PC-9 (cell line): ENCODE results near the gene CAPN15. TPM values are rescaled to one million over a fixed set of nuclear protein-coding genes. Genes with fewer than 3 reads are reported as not detected.

Experiments
- BruUV-seq: library from RNA; stranded (reverse); fragments of 400-500 nt; replicated peaks from 2 replicates; lab custom pipeline; 2021; lab: Mats Ljungman, UMichigan
- CTCF ChIA-PET: fragments of 300-600 bp; sonication (Branson Sonifier 250); formaldehyde crosslinking; loops from one replicate; lab custom pipeline; 2022; ENCODE audit warnings: antibody characterized with exemption; lab: Charles Lee
- POLR2A ChIA-PET: fragments of 300-600 bp; sonication (Branson Sonifier 250); formaldehyde crosslinking; loops from one replicate; lab custom pipeline; 2022; ENCODE audit warnings: antibody characterized with exemption; ENCODE audit not compliant: unreplicated experiment; lab: Charles Lee
- DNase-seq, 2 experiments: peaks; one replicate each; pipeline versions ENCODE4 v3.0.0 to v3.0.0-alpha.2; 2015 to 2022; ENCODE audit warnings: mixed read lengths in 1 of 2
- H2AFZ ChIP-seq: fragments of 200-600 bp; sonication (generic); 2 replicates; pipeline ENCODE4 v1.8.1; 2017; ENCODE audit warnings: antibody characterized with exemption
- H3F3A ChIP-seq: fragments of 200-600 bp; sonication (generic); 2 replicates; pipeline ENCODE4 v1.8.1; 2017; ENCODE audit warnings: antibody characterized with exemption, mild to moderate bottlenecking, low read depth; ENCODE audit not compliant: insufficient read depth
- H3K27ac ChIP-seq: fragments of 200-600 bp; sonication (generic); 2 replicates; pipeline ENCODE4 v1.6.1; 2016; ENCODE audit warnings: mixed run types
- H3K27me3 ChIP-seq: fragments of 200-600 bp; sonication (generic); 2 replicates; pipeline ENCODE4 v1.6.1; 2016; ENCODE audit warnings: low read depth, mixed run types; ENCODE audit not compliant: insufficient read depth
- H3K36me3 ChIP-seq: fragments of 200-600 bp; sonication (generic); 2 replicates; pipeline ENCODE4 v1.6.1; 2016; ENCODE audit warnings: low read depth, mixed run types
- H3K4me1 ChIP-seq: fragments of 200-600 bp; sonication (generic); replicated peaks from 2 replicates; pipeline ENCODE4 v1.6.1; 2016; ENCODE audit warnings: mixed run types; ENCODE audit not compliant: insufficient read depth
- H3K4me2 ChIP-seq: fragments of 200-600 bp; sonication (generic); 2 replicates; pipeline ENCODE4 v1.6.1; 2017; ENCODE audit warnings: mixed run types
- H3K4me3 ChIP-seq: fragments of 200-600 bp; sonication (generic); 2 replicates; pipeline ENCODE4 v1.6.1; 2016; ENCODE audit warnings: mixed run types
- H3K79me2 ChIP-seq: fragments of 200-600 bp; sonication (generic); 2 replicates; pipeline ENCODE4 v1.6.1; 2017; ENCODE audit warnings: low read depth, mixed run types
- H3K9me2 ChIP-seq: fragments of 200-600 bp; sonication (generic); 2 replicates; pipeline ENCODE4 v1.8.1; 2017; ENCODE audit warnings: mild to moderate bottlenecking; ENCODE audit not compliant: insufficient read depth
- H3K9me3 ChIP-seq: fragments of 200-600 bp; sonication (generic); 2 replicates; pipeline ENCODE4 v1.8.1; 2016; ENCODE audit warnings: low read depth; ENCODE audit not compliant: insufficient read depth
- H4K20me1 ChIP-seq: fragments of 200-600 bp; sonication (generic); 2 replicates; pipeline ENCODE4 v1.8.1; 2017; ENCODE audit not compliant: insufficient read depth
- EZH2 ChIP-seq: fragments of 200-600 bp; sonication (generic); IDR thresholded peaks from 2 replicates; pipeline ENCODE4 v1.8.0; 2017; ENCODE audit warnings: antibody characterized with exemption, low read depth
- intact Hi-C: fragments of 100-400 bp; cut with micrococcal nuclease; formaldehyde crosslinking; loops from one replicate; pipeline ENCODE4 v1.10.0; 2022; ENCODE audit not compliant: unreplicated experiment
- total RNA-seq: library from RNA; stranded (reverse); gene quantifications from 2 replicates; pipeline ENCODE4 v1.2.3, GENCODE V29; 2021
- TF ChIP-seq, protein P1 (sequence below): fragments of 200-600 bp; sonication (generic); conservative IDR thresholded peaks from 2 replicates; pipeline ENCODE4 v1.6.1; 2017; ENCODE audit warnings: mixed run types, antibody characterized with exemption, mild to moderate bottlenecking, moderate library complexity

The CAPN15 gene
- total RNA-seq, 1 experiment from 2014 or later, result 66.8 TPM

DNA sequence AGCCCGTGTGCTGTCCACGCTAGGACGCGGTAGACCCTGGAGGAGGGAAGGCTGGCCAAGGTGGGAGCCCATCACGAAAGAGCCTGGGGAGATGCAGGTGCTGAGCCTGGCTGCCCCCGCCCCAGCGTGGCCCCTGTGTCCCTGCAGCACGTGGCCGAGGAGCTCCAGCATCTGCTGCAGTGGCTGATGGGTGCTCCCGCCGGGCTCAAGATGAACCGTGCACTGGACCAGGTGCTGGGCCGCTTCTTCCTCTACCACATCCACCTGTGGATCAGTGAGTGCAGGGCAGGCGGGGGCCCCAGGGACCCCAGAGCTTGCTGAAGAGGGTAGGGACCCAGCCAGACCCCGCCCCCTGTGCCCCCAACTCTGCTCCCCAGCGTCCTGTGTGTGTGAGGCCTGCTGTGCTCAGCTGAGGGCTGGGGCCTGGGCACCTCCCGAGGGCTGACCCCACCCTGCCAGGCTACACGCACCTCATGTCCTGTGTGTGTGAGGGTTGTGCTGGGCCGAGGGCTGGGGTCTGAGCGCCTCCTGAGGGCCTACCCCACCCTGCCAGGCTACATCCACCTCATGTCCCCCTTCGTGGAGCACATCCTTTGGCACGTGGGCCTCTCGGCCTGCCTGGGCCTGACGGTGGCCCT, 50.8 kb downstream of the CAPN15 start:
- Histone ChIP-seq H4K20me1 (no peaks in the 10 kb centered on the region), H3K36me3 (no peaks in the 10 kb centered on the region), H3F3A (no peaks in the 10 kb centered on the region; the same call in 1 of the 2 replicates), H3K27me3 (no peaks in the 10 kb centered on the region), H3K4me1 (no peaks in the 10 kb centered on the region), H3K4me2 (no peak overlapping the region), H3K27ac (no peak overlapping the region), H3K79me2 (no peaks in the 10 kb centered on the region), H3K9me3 (no peaks in the 10 kb centered on the region), H3K9me2 (no peaks in the 10 kb centered on the region), H3K4me3 (no peak overlapping the region), H2AFZ (no peak overlapping the region)
- intact Hi-C loops, result no loop called here
- CTCF ChIA-PET, result no interaction called here
- BruUV-seq, result no TSS peak
- DNase-seq, result no peak
- TF ChIP-seq, protein P1, sequence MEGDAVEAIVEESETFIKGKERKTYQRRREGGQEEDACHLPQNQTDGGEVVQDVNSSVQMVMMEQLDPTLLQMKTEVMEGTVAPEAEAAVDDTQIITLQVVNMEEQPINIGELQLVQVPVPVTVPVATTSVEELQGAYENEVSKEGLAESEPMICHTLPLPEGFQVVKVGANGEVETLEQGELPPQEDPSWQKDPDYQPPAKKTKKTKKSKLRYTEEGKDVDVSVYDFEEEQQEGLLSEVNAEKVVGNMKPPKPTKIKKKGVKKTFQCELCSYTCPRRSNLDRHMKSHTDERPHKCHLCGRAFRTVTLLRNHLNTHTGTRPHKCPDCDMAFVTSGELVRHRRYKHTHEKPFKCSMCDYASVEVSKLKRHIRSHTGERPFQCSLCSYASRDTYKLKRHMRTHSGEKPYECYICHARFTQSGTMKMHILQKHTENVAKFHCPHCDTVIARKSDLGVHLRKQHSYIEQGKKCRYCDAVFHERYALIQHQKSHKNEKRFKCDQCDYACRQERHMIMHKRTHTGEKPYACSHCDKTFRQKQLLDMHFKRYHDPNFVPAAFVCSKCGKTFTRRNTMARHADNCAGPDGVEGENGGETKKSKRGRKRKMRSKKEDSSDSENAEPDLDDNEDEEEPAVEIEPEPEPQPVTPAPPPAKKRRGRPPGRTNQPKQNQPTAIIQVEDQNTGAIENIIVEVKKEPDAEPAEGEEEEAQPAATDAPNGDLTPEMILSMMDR, result no peak
- no peak for TF ChIP-seq EZH2
- POLR2A ChIA-PET, result no interaction called here

DNA sequence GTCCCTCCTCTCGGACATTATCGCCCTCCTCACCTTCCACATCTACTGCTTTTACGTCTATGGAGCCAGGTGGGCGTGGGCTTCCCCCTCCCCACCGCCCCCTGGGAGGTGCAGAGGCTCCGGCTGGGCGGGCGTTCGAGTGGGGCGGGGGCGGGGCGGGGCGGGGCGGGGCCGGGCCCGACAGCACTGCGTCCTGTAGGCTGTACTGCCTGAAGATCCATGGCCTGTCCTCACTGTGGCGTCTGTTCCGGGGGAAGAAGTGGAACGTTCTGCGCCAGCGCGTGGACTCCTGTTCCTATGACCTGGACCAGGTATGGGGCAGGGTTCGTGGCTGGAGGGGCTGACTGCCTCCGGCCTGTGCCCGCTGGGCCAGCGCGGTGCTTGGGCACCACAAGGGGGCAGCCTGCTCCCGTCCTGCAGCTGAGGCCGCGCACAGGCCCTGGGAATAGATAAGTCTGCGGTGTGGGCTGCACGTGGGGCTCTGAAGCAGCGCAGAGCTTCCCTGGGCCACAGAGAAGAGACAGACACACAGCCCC, 51.4 kb downstream of the CAPN15 start:
- H3K36me3 ChIP-seq, result no peaks in the 10 kb centered on the region
- H2AFZ ChIP-seq, result no peak overlapping the region
- POLR2A ChIA-PET, result no interaction called here
- BruUV-seq, result no TSS peak
- no peak for DNase-seq
- H3K79me2 ChIP-seq, result no peaks in the 10 kb centered on the region
- no peaks in the 10 kb centered on the region for H3K4me1 ChIP-seq
- no peak overlapping the region for H3K4me3 ChIP-seq
- no peak overlapping the region for H3K27ac ChIP-seq
- H3K27me3 ChIP-seq, result no peaks in the 10 kb centered on the region
- no peak overlapping the region for H3K4me2 ChIP-seq
- CTCF ChIA-PET, result no interaction called here
- intact Hi-C loops, result no loop called here
- no peaks in the 10 kb centered on the region for H3K9me2 ChIP-seq
- no peaks in the 10 kb centered on the region; the same call in 1 of the 2 replicates for H3F3A ChIP-seq
- no peaks in the 10 kb centered on the region for H4K20me1 ChIP-seq
- TF ChIP-seq, protein P1, result peak; percentile 33; the same call in 1 of the 2 replicates
- TF ChIP-seq EZH2, result no peak
- H3K9me3 ChIP-seq, result no peaks in the 10 kb centered on the region

DNA sequence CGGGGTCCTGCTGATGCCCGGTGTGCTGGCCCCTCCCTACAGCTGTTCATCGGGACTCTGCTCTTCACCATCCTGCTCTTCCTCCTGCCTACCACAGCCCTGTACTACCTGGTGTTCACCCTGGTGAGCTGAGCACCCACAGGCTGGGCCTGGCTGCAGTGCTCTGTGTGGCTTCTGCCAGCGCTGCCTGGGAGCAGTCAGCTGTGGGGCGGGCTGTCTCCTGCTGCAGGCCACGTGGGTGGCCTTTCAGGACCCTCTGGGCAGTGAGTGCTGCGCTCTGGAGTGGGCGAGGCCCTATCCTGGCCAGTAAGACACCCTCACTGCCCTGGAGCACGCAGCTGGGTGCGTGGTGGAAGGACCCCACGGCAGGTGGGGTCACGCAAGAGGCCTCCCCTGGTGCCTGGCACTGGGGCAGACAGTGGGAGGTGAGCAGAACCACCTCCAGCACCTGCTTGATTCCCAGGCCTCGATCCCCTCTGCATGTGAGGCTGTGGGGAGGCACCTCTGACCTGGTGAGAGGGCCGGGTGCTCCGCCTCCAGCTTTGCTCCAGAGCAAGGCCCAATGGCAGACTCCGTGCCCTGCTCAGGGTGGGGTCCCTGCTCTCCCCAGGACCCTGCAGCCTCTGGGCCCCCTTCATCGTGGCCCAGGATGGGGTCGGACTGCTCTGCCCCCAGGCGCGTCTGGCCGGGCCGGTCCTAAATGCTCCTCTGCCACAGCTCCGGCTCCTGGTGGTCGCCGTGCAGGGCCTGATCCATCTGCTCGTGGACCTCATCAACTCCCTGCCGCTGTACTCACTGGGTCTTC, 52.8 kb downstream of the CAPN15 start:
- Histone ChIP-seq H3F3A (no peaks in the 10 kb centered on the region; the same call in 1 of the 2 replicates), H3K4me3 (no peak overlapping the region), H3K27me3 (no peaks in the 10 kb centered on the region), H3K79me2 (no peaks in the 10 kb centered on the region), H3K4me2 (no peak overlapping the region), H4K20me1 (no peaks in the 10 kb centered on the region; the same call in 1 of the 2 replicates), H3K9me3 (no peaks in the 10 kb centered on the region), H3K27ac (no peak overlapping the region), H3K36me3 (no peaks in the 10 kb centered on the region), H3K9me2 (no peaks in the 10 kb centered on the region), H2AFZ (no peak overlapping the region), H3K4me1 (no peaks in the 10 kb centered on the region)
- TF ChIP-seq, protein P1, result no peak
- TF ChIP-seq EZH2, result no peak
- BruUV-seq, result no TSS peak
- ChIA-PET CTCF (interaction anchor here (0.6 kb wide), 1 partner anchor 16 kb away, joined by 3 read pairs; no protein-coding TSS in a partner anchor), POLR2A (interaction anchor here (0.5 kb wide), 1 partner anchor 60 kb away, joined by 3 read pairs; no protein-coding TSS in a partner anchor)
- no peak for DNase-seq
- intact Hi-C loops, result no loop called here
